WTC11 (cell line): Measurements from ENCODE around the gene FMC1. TPM values are rescaled to one million over a fixed set of nuclear protein-coding genes. Genes with fewer than 3 reads are reported as not detected.

ENCODE experiments used
- ATAC-seq: fragments of 200-7000 bp; cut with Tn5 transposase; 2 replicates; pipeline ENCODE4 v1.10.0; 2021; ENCODE audit warnings: mild to moderate bottlenecking, moderate library complexity
- CTCF ChIA-PET: fragments of 300-600 bp; sonication (Branson Sonifier 250); formaldehyde crosslinking; loops from one replicate; lab custom pipeline; 2021; ENCODE audit warnings: antibody characterized with exemption; lab: Charles Lee
- POLR2A ChIA-PET: fragments of 350-600 bp; sonication (Branson Sonifier 250); formaldehyde crosslinking; loops from one replicate; lab custom pipeline; 2021; ENCODE audit warnings: antibody characterized with exemption; lab: Charles Lee
- DNase-seq: peaks from one replicate; pipeline ENCODE4 v3.0.0; 2021; ENCODE audit warnings: low spot score
- H3K27ac Mint-ChIP-seq: 2 replicates; pipeline ENCODE4 v1.8.0; 2021; ENCODE audit warnings: mixed read lengths
- H3K27me3 Mint-ChIP-seq: 2 replicates; pipeline ENCODE4 v1.8.0; 2021; ENCODE audit warnings: low read depth, mild to moderate bottlenecking, moderate library complexity, mixed read lengths
- H3K36me3 Mint-ChIP-seq: 2 replicates; pipeline ENCODE4 v1.8.0; 2021; ENCODE audit warnings: mixed read lengths
- H3K4me1 Mint-ChIP-seq: 2 replicates; pipeline ENCODE4 v1.8.0; 2022; ENCODE audit warnings: mixed read lengths
- H3K4me3 Mint-ChIP-seq: 2 replicates; pipeline ENCODE4 v1.8.0; 2021; ENCODE audit warnings: mild to moderate bottlenecking, moderate library complexity, mixed read lengths
- H3K9me3 Mint-ChIP-seq: 2 replicates; pipeline ENCODE4 v1.8.0; 2021; ENCODE audit warnings: mixed read lengths
- AFF4 ChIP-seq: sonication (generic); formaldehyde crosslinking; IDR thresholded peaks from 2 replicates; pipeline ENCODE4 v1.8.1; 2023; ENCODE audit warnings: mild to moderate bottlenecking, missing genetic modification reagents, borderline replicate concordance
- ATF6 ChIP-seq: sonication (generic); formaldehyde crosslinking; IDR thresholded peaks from 2 replicates; pipeline ENCODE4 v1.8.1; 2023; ENCODE audit warnings: mild to moderate bottlenecking, missing genetic modification reagents
- E2F5 ChIP-seq: sonication (generic); formaldehyde crosslinking; IDR thresholded peaks from 2 replicates; pipeline ENCODE4 v1.8.1; 2022; ENCODE audit warnings: mild to moderate bottlenecking, moderate library complexity, missing genetic modification reagents
- FOXJ3 ChIP-seq: sonication (generic); formaldehyde crosslinking; IDR thresholded peaks from 2 replicates; pipeline ENCODE4 v1.9.0; 2021; ENCODE audit warnings: missing genetic modification reagents, mild to moderate bottlenecking, borderline replicate concordance
- GRHL2 ChIP-seq: fragments of 250-450 bp; sonication (Bioruptor Pico); IDR thresholded peaks from 2 replicates; pipeline ENCODE4 v1.8.0; 2022; ENCODE audit warnings: mild to moderate bottlenecking, moderate library complexity; ENCODE audit not compliant: insufficient replicate concordance, severe bottlenecking
- HMGXB4 ChIP-seq: sonication (generic); formaldehyde crosslinking; IDR thresholded peaks from 2 replicates; pipeline ENCODE4 v1.8.1; 2023; ENCODE audit warnings: mild to moderate bottlenecking, moderate library complexity, missing genetic modification reagents
- MLX ChIP-seq: sonication (generic); formaldehyde crosslinking; IDR thresholded peaks from 2 replicates; pipeline ENCODE4 v1.8.1; 2023; ENCODE audit warnings: mild to moderate bottlenecking, missing genetic modification reagents, moderate library complexity
- NR1H2 ChIP-seq: sonication (generic); formaldehyde crosslinking; IDR thresholded peaks from 2 replicates; pipeline ENCODE4 v1.9.0; 2021; ENCODE audit warnings: mild to moderate bottlenecking, moderate library complexity, missing genetic modification reagents
- SP1 ChIP-seq: sonication (generic); formaldehyde crosslinking; conservative IDR thresholded peaks from 2 replicates; pipeline ENCODE4 v1.8.1; 2022; ENCODE audit warnings: missing genetic modification reagents
- TEAD4 ChIP-seq: sonication (generic); formaldehyde crosslinking; IDR thresholded peaks from 2 replicates; pipeline ENCODE4 v1.8.0; 2022; ENCODE audit warnings: mild to moderate bottlenecking, missing genetic modification reagents
- ZBTB21 ChIP-seq: sonication (generic); formaldehyde crosslinking; IDR thresholded peaks from 2 replicates; pipeline ENCODE4 v1.8.1; 2023; ENCODE audit warnings: mild to moderate bottlenecking, missing genetic modification reagents, borderline replicate concordance
- ZNF138 ChIP-seq: sonication (generic); formaldehyde crosslinking; conservative IDR thresholded peaks from 2 replicates; pipeline ENCODE4 v1.8.1; 2022; ENCODE audit warnings: mild to moderate bottlenecking, moderate library complexity, missing genetic modification reagents
- ZNF263 ChIP-seq: sonication (generic); formaldehyde crosslinking; IDR thresholded peaks from 2 replicates; pipeline ENCODE4 v1.8.1; 2022; ENCODE audit warnings: low read depth, mild to moderate bottlenecking, moderate library complexity, missing genetic modification reagents
- ZNF416 ChIP-seq: fragments of 250-450 bp; sonication (Bioruptor Pico); IDR thresholded peaks from 2 replicates; pipeline ENCODE4 v1.9.0; 2021; ENCODE audit warnings: mild to moderate bottlenecking, inconsistent platforms
- ZNF423 ChIP-seq: fragments of 250-450 bp; sonication (Bioruptor Pico); IDR thresholded peaks from 2 replicates; pipeline ENCODE4 v2.1.2; 2022; ENCODE audit warnings: mild to moderate bottlenecking, moderate library complexity
- ZNF532 ChIP-seq: fragments of 250-450 bp; sonication (Bioruptor Pico); IDR thresholded peaks from 2 replicates; pipeline ENCODE4 v1.9.0; 2021; ENCODE audit warnings: mild to moderate bottlenecking, borderline replicate concordance
- ZSCAN18 ChIP-seq: fragments of 250-450 bp; sonication (Bioruptor Pico); IDR thresholded peaks from 2 replicates; pipeline ENCODE4 v2.1.2; 2022; ENCODE audit warnings: mild to moderate bottlenecking, moderate library complexity
- total RNA-seq: library from RNA; stranded (reverse); gene quantifications from 3 replicates; pipeline ENCODE4 v1.2.3, GENCODE V29; 2021

FMC1 gene
- total RNA-seq, 1 experiment from 2014 or later, result 16.3 TPM

- Mint-ChIP-seq H3K27me3 (no peaks in the 10 kb centered on the region), H3K36me3 (peaks cover 28% of the 10 kb centered on the region), H3K4me1 (no peaks in the 10 kb centered on the region), H3K4me3 (no peak overlapping the region), H3K9me3 (no peaks in the 10 kb centered on the region), H3K27ac (no peak overlapping the region; the same call in 1 of the 2 replicates)
- DNase-seq (no peak), ATAC-seq (no peak)
- ChIA-PET POLR2A (no interaction called here), CTCF (interaction anchor here (0.7 to 1.0 kb wide), 2 partner anchors 26 to 54 kb away, joined by 3 to 6 read pairs; no protein-coding TSS in a partner anchor)
- TF ChIP-seq FOXJ3 (CRISPR knock-in tag), result no peak
- TF ChIP-seq GRHL2 (CRISPR knock-in tag), result no peak
- no peak for TF ChIP-seq ZNF532
- TF ChIP-seq MLX (CRISPR knock-in tag), result no peak
- no peak for TF ChIP-seq E2F5 (CRISPR knock-in tag)
- TF ChIP-seq ZNF416 (CRISPR knock-in tag), result no peak
- TF ChIP-seq AFF4 (CRISPR knock-in tag), result no peak
- no peak for TF ChIP-seq TEAD4 (CRISPR knock-in tag)
- no peak for TF ChIP-seq NR1H2
- TF ChIP-seq HMGXB4 (CRISPR knock-in tag), result no peak
- TF ChIP-seq ZNF138, result no peak
- no peak for TF ChIP-seq ATF6 (CRISPR knock-in tag)
- no peak for TF ChIP-seq ZBTB21 (CRISPR knock-in tag)
- TF ChIP-seq ZNF423 (CRISPR knock-in tag), result no peak
- TF ChIP-seq SP1 (CRISPR knock-in tag), result no peak
- no peak for TF ChIP-seq ZNF263 (CRISPR knock-in tag)
- TF ChIP-seq ZSCAN18 (CRISPR knock-in tag), result no peak
Measured at GRCh38 chr7:139294951-139295575, 46.1 kb upstream of the FMC1 start.
